ENCODE measurements around the gene ABCC8.

DNA sequence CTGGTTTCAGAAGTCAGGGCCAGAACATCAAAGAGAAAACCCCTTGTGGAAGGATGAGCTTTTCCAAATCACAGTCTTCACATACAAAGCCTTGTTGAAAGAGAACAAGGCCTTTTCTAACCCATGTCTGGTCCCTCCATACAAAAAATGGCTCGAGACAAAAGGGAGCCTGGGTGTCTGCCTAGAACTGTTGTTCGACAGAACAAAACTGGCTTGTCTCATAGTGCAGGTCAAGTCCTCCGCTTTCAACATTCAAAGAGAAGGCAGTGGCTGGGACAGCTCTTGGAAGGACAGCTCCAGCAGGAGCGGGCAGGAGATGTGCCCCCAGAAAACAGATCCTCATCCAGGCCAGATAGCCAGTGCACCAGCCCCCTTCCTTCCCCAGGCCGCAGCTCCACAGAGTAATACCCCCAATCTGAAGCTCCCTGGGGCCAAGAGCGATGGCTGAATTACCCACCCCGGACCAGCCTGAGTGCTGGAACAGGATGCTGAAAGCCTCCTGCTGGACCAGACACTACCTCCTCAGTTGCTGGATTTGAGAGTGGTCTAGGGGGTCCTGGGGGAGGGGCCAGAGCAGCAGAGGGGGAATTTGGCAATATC lies 40.0 kb upstream of the ABCC8 start:
- no peak for TF ChIP-seq CTCF (IDR thresholded peaks at IDR 0.05)
- no peak for TF ChIP-seq POLR2A (IDR thresholded peaks at IDR 0.05)
